MCF 10A (cell line): ENCODE results near the gene TTC39B. TPM values are rescaled to one million over a fixed set of nuclear protein-coding genes. Genes with fewer than 3 reads are reported as not detected.

Experiments
- BruUV-seq: library from RNA; stranded (reverse); fragments of 400-500 nt; replicated peaks from 2 replicates; lab custom pipeline; 2021; lab: Mats Ljungman, UMichigan
- CTCF ChIA-PET: fragments of 300-600 bp; sonication (Branson Sonifier 250); formaldehyde crosslinking; extraction: SDS; loops from one replicate; lab custom pipeline; 2021; ENCODE audit warnings: antibody characterized with exemption, inconsistent platforms; lab: Yijun Ruan, JAX
- POLR2A ChIA-PET: fragments of 300-600, 350-650 bp; sonication (Branson Sonifier 250); formaldehyde crosslinking; extraction: SDS; loops from one replicate; lab custom pipeline; 2020; ENCODE audit warnings: antibody characterized with exemption, inconsistent platforms; lab: Yijun Ruan, JAX
- DNase-seq: peaks from one replicate; pipeline ENCODE4 v3.0.0-alpha.2; 2018; ENCODE audit not compliant: unreplicated experiment
- H3K27ac Mint-ChIP-seq: one replicate; pipeline ENCODE4 v1.8.0; 2022; ENCODE audit warnings: mild to moderate bottlenecking, low read depth, mixed read lengths; ENCODE audit not compliant: unreplicated experiment
- H3K27me3 Mint-ChIP-seq: one replicate; pipeline ENCODE4 v1.8.0; 2022; ENCODE audit warnings: mixed read lengths; ENCODE audit not compliant: insufficient read depth, unreplicated experiment
- H3K36me3 Mint-ChIP-seq: one replicate; pipeline ENCODE4 v1.8.0; 2022; ENCODE audit warnings: mild to moderate bottlenecking, moderate library complexity, mixed read lengths; ENCODE audit not compliant: insufficient read depth, unreplicated experiment
- H3K4me1 Mint-ChIP-seq: one replicate; pipeline ENCODE4 v1.8.0; 2022; ENCODE audit warnings: mixed read lengths; ENCODE audit not compliant: insufficient read depth, unreplicated experiment
- H3K4me3 Mint-ChIP-seq: one replicate; pipeline ENCODE4 v1.8.0; 2022; ENCODE audit warnings: mild to moderate bottlenecking, moderate library complexity, mixed read lengths; ENCODE audit not compliant: unreplicated experiment
- H3K9me3 Mint-ChIP-seq: one replicate; pipeline ENCODE4 v1.8.0; 2022; ENCODE audit warnings: mixed read lengths; ENCODE audit not compliant: unreplicated experiment
- intact Hi-C: fragments of 100-400 bp; cut with micrococcal nuclease; formaldehyde crosslinking; loops from 2 replicates; pipeline ENCODE4 v1.14.1; 2022
- total RNA-seq: library from RNA; stranded (reverse); gene quantifications from 2 replicates; pipeline ENCODE4 v1.2.3, GENCODE V29; 2022
- TF ChIP-seq, protein P1 (sequence below): fragments of 200-600 bp; IDR thresholded peaks from one replicate; pipeline ENCODE4 v1.8.0; 2022; ENCODE audit warnings: antibody characterized with exemption, mild to moderate bottlenecking; ENCODE audit not compliant: unreplicated experiment

TTC39B gene
- total RNA-seq, 1 experiment from 2014 or later = 22.8 TPM

- no peaks in the 10 kb centered on the region for H3K4me1 Mint-ChIP-seq
- intact Hi-C loops = no loop called here
- no peak overlapping the region for H3K4me3 Mint-ChIP-seq
- no peak overlapping the region for H3K27ac Mint-ChIP-seq
- ChIA-PET CTCF (interaction anchor here (0.5 to 3.3 kb wide), 4 partner anchors 10 to 48 kb away, joined by 3 to 25 read pairs (median 6); no protein-coding TSS in a partner anchor), POLR2A (interaction anchor here (1.1 to 1.4 kb wide), 2 partner anchors 9 to 85 kb away, joined by 3 to 4 read pairs; no protein-coding TSS in a partner anchor)
- DNase-seq = peak; percentile 68
- no peaks in the 10 kb centered on the region for H3K27me3 Mint-ChIP-seq
- peaks cover 14% of the 10 kb centered on the region for H3K36me3 Mint-ChIP-seq
- H3K9me3 Mint-ChIP-seq = no peaks in the 10 kb centered on the region
- BruUV-seq = no TSS peak
- TF ChIP-seq, protein P1, sequence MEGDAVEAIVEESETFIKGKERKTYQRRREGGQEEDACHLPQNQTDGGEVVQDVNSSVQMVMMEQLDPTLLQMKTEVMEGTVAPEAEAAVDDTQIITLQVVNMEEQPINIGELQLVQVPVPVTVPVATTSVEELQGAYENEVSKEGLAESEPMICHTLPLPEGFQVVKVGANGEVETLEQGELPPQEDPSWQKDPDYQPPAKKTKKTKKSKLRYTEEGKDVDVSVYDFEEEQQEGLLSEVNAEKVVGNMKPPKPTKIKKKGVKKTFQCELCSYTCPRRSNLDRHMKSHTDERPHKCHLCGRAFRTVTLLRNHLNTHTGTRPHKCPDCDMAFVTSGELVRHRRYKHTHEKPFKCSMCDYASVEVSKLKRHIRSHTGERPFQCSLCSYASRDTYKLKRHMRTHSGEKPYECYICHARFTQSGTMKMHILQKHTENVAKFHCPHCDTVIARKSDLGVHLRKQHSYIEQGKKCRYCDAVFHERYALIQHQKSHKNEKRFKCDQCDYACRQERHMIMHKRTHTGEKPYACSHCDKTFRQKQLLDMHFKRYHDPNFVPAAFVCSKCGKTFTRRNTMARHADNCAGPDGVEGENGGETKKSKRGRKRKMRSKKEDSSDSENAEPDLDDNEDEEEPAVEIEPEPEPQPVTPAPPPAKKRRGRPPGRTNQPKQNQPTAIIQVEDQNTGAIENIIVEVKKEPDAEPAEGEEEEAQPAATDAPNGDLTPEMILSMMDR = no peak
Measured at GRCh38 chr9:15222313-15222712, 84.7 kb downstream of the TTC39B start.

GRCh38 chr9:15221746-15222145 lies 85.3 kb downstream of the TTC39B start:
- CTCF ChIA-PET = interaction anchor here (1.3 to 3.3 kb wide), 3 partner anchors 9 to 13 kb away, joined by 5 to 25 read pairs (median 8); no protein-coding TSS in a partner anchor

DNA sequence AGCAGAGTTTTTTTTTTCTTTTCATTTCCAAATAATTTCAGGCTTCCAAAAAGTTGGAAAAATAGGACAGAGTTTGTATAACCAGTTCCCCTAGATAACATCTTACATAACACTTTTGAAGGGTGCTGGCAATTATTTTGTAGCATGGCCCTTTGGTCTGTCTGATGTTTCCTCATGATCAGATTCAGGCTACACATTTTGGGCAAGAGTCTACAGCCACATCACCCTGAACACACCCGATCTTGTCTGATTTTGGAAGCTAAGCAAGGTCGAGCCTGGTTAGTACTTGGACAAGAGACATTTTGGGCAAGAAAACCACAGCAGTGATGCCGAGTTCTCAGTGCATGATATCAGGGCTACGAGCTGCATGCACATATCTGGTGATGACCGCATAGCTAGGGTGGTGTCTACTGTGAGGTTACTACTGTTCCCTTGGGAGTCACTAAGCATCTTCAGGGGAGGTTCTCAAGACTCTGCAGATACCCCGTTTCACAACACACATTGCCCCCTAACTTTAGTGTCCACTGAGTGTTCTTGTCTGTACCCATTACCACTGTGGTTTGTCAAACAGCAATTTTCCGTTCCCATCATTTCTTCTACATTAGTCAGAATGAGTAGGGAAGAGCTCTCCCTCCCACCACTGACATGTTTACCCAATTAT lies 86.2 kb downstream of the TTC39B start:
- H3K9me3 Mint-ChIP-seq = no peaks in the 10 kb centered on the region
- no peak overlapping the region for H3K4me3 Mint-ChIP-seq
- H3K27ac Mint-ChIP-seq = no peak overlapping the region
- DNase-seq = no peak
- H3K4me1 Mint-ChIP-seq = no peaks in the 10 kb centered on the region
- BruUV-seq = no TSS peak
- no peaks in the 10 kb centered on the region for H3K27me3 Mint-ChIP-seq
- H3K36me3 Mint-ChIP-seq = peaks cover 18% of the 10 kb centered on the region
- intact Hi-C loops = no loop called here
- TF ChIP-seq, protein P1 = no peak
- CTCF ChIA-PET = interaction anchor here (0.6 to 3.3 kb wide), 6 partner anchors 8 to 421 kb away, joined by 3 to 25 read pairs (median 4); no protein-coding TSS in a partner anchor
- POLR2A ChIA-PET = interaction anchor here (0.6 to 1.4 kb wide), 2 partner anchors 7 to 74 kb away, joined by 3 to 4 read pairs; no protein-coding TSS in a partner anchor

More at GRCh38 chr9:15221746-15222145, 85.3 kb downstream of the TTC39B start:
- POLR2A ChIA-PET = interaction anchor here (0.6 to 1.4 kb wide), 3 partner anchors 8 to 86 kb away, joined by 3 to 4 read pairs (median 3); no protein-coding TSS in a partner anchor
- H3K4me3 Mint-ChIP-seq = no peak overlapping the region
- DNase-seq = no peak
- BruUV-seq = no TSS peak
- peaks cover 17% of the 10 kb centered on the region for H3K36me3 Mint-ChIP-seq
- no peak overlapping the region for H3K27ac Mint-ChIP-seq
- H3K4me1 Mint-ChIP-seq = no peaks in the 10 kb centered on the region
- no peaks in the 10 kb centered on the region for H3K9me3 Mint-ChIP-seq
- H3K27me3 Mint-ChIP-seq = no peaks in the 10 kb centered on the region
- TF ChIP-seq, protein P1 = no peak
- intact Hi-C loops = no loop called here

DNA sequence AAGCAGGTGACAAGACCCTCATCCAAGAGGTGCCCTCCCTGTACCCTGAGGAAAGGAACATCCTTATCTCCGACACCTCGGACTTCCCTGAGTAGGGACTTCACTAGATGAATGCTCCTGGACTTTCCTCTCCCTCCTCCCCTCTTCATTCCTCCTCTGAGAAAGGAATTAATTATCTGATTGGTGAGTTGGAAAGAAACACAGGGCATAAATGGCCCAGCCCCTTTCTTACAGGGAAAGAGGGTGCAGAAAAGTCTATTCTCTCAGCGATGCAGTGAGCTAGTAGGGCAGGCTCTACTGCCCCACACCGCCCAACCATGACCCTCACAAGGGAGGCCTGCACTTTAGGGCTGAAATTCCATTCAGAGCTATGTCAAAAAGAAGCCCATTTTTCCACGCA lies 87.5 kb downstream of the TTC39B start:
- Mint-ChIP-seq H3K4me1 (no peaks in the 10 kb centered on the region), H3K27ac (no peak overlapping the region), H3K4me3 (no peak overlapping the region), H3K36me3 (peaks cover 24% of the 10 kb centered on the region), H3K27me3 (no peaks in the 10 kb centered on the region), H3K9me3 (no peaks in the 10 kb centered on the region)
- ChIA-PET POLR2A (no interaction called here), CTCF (interaction anchor here (1.0 to 1.6 kb wide), 3 partner anchors 9 to 12 kb away, joined by 3 to 7 read pairs (median 4); no protein-coding TSS in a partner anchor)
- BruUV-seq = no TSS peak
- DNase-seq = no peak
- TF ChIP-seq, protein P1 = no peak
- intact Hi-C loops = no loop called here
